Breast epithelium (tissue), 4 donors: ENCODE data around the gene FAM180A. TPM values are rescaled to one million over a fixed set of nuclear protein-coding genes. Genes with fewer than 3 reads are reported as not detected.
A peak's percentile ranks its signal among the peaks of the same experiment; 100 is the strongest.
"Not testable (repeated sequence)": the region's sequence is repeated elsewhere in the genome, so short reads cannot be mapped to it uniquely, and the experiment has no call there.

Experiments used
- DNase-seq, 2 donors: peaks; one replicate each; pipeline ENCODE4 v3.0.0-alpha.2; 2019; ENCODE audit warnings: low spot score in 2 of 2
- H3K27ac ChIP-seq, 2 donors: fragments of 200-600 bp; sonication (generic) in 1 of 2; one replicate each; pipeline ENCODE4 v1.5.1; 2016 to 2019; ENCODE audit warnings: mild to moderate bottlenecking in 1 of 2
- H3K27me3 ChIP-seq, 2 donors: fragments of 200-600 bp; sonication (generic) in 1 of 2; one replicate each; pipeline versions ENCODE4 v1.5.1 to v1.6.0; 2017 to 2019; ENCODE audit warnings: control low read depth in 1 of 2, mild to moderate bottlenecking in 1 of 2
- H3K36me3 ChIP-seq: fragments of 200-600 bp; one replicate; pipeline ENCODE4 v1.5.1; 2019
- H3K4me1 ChIP-seq, 2 donors: fragments of 200-600 bp; sonication (generic); one replicate each; pipeline ENCODE4 v1.5.1; 2016 to 2019; ENCODE audit warnings: control low read depth in 1 of 2
- H3K4me3 ChIP-seq, 3 donors: fragments of 200-600 bp; sonication (generic); 1 replicate in 2 of 3; 2 replicates in 1 of 3; pipeline ENCODE4 v1.5.1; 2016 to 2019; ENCODE audit warnings: mild to moderate bottlenecking in 3 of 3, moderate library complexity in 2 of 3
- H3K9me3 ChIP-seq, 2 donors: fragments of 200-600 bp; sonication (generic) in 1 of 2; one replicate each; pipeline ENCODE4 v1.5.1; 2016 to 2019; ENCODE audit warnings: control low read depth in 1 of 2
- POLR2A ChIP-seq: fragments of 450-650 bp; IDR thresholded peaks from one replicate; pipeline ENCODE4 v1.6.1; 2016; ENCODE audit warnings: antibody characterized with exemption, mild to moderate bottlenecking, moderate library complexity
- POLR2AphosphoS5 ChIP-seq, 3 donors: sonication (generic); formaldehyde crosslinking; IDR thresholded peaks; one replicate each; pipeline ENCODE4 v1.6.1; 2017; ENCODE audit warnings: antibody characterized with exemption in 3 of 3
- intact Hi-C: fragments of 100-400 bp; cut with DNase I; formaldehyde crosslinking; loops from one replicate; pipeline ENCODE4 v1.15.1; 2023; ENCODE audit warnings: low total_unique reads
- total RNA-seq, 3 donors: library from RNA; depleted of rRNA; stranded (reverse); fragments of >200 nt; gene quantifications; one replicate each; pipeline ENCODE4 v1.1.0, GENCODE V29; 2016
- TF ChIP-seq, protein P1 (sequence below), 3 donors: fragments of 450-650 bp; IDR thresholded peaks; one replicate each; pipeline ENCODE4 v1.5.1; 2016 to 2017; ENCODE audit warnings: antibody characterized with exemption in 3 of 3, mild to moderate bottlenecking in 3 of 3, moderate library complexity in 3 of 3

The FAM180A gene
- total RNA-seq, 3 donors from 2014 or later, result 5.2 to 11.9 (median 9.1) TPM

DNA sequence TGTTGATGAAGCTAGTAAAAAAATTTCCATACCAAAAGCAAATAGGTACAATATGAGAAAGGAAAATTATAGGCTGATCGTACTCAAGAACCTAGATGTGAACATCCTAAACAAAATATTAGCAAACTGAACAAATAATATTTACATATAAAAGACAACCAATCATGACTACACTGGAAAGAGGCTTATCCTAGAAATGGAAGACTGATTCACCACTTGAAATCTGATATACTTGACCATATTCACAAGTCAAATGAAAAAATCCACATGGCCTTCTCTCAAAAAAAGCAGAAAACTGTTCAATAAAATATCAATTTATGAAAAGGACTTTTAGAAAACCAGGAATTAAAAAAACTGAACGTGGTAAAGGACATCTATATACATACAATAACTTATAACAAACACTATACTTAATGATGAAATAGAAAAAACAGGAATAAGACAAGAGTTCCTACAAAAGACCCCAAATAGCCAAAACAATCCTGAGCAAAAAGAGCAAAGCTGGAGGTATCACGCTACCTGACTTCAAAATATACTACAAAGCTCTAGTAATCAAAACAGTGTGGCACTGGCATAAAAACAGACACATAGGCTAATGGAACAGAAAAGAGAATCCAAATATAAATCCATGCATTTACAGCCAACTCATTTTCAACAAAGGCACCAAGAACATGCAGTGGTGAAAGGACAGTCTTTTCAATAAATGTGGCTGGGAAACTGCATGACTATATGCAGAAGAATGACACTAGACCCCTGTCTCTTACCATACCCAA is 29.2 kb upstream of the FAM180A start:
- Histone ChIP-seq H3K27me3 (no peaks in the 10 kb centered on the region), H3K27ac (no peak overlapping the region), H3K9me3 (peaks cover 0 to 7% of the 10 kb centered on the region in 2 donors), H3K4me1 (no peaks in the 10 kb centered on the region), H3K36me3 (no peaks in the 10 kb centered on the region), H3K4me3 (no peak overlapping the region)
- no peak for TF ChIP-seq POLR2AphosphoS5 (IDR thresholded peaks at IDR 0.05)
- TF ChIP-seq, protein P1, sequence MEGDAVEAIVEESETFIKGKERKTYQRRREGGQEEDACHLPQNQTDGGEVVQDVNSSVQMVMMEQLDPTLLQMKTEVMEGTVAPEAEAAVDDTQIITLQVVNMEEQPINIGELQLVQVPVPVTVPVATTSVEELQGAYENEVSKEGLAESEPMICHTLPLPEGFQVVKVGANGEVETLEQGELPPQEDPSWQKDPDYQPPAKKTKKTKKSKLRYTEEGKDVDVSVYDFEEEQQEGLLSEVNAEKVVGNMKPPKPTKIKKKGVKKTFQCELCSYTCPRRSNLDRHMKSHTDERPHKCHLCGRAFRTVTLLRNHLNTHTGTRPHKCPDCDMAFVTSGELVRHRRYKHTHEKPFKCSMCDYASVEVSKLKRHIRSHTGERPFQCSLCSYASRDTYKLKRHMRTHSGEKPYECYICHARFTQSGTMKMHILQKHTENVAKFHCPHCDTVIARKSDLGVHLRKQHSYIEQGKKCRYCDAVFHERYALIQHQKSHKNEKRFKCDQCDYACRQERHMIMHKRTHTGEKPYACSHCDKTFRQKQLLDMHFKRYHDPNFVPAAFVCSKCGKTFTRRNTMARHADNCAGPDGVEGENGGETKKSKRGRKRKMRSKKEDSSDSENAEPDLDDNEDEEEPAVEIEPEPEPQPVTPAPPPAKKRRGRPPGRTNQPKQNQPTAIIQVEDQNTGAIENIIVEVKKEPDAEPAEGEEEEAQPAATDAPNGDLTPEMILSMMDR (IDR thresholded peaks at IDR 0.05), result no peak
- no peak for TF ChIP-seq POLR2A
- no peak for DNase-seq
- intact Hi-C loops, result no loop called here

DNA sequence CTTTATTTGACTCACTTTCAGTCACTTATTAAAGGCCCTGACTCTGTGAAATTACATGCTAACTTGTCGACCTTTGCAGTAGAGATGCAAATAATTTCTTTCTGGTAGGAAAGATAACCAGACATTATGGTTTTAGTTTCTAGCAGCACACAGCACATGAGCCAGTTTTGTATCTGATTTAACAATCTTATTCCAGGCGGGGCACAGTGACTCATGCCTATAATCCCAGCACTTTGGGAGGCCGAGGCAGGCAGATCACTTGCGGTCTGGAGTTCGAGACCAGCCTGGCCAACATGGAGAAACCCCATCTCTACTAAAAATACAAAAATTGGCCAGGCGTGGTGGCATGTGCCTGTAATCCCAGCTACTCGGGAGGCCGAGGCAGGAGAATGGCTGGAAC is 27.3 kb upstream of the FAM180A start:
- H3K9me3 ChIP-seq, DNase-seq, H3K27me3 ChIP-seq, H3K36me3 ChIP-seq, intact Hi-C loops, H3K27ac ChIP-seq, H3K4me3 ChIP-seq, H3K4me1 ChIP-seq: not testable (repeated sequence)

DNA sequence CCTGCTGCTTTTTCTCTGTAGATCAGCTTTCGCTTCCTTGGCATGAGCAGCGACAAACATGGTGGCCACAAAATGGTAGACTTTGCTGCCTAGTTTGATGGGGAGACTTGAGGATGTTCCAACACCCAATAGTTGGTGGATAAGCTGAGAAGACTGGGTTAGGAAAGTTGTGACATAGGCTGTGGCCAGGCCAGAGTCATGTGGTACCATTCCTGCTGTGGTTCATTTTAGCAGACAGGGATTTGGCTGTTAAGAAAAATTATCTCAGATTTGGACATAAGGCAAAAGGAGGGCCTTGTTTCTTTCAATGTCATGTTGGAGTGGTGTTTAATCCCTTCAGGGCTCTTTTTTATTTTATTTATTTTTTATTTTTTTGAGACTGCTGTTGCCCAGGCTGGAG is 26.6 kb upstream of the FAM180A start:
- Histone ChIP-seq H3K27ac (no peak overlapping the region), H3K36me3 (no peaks in the 10 kb centered on the region), H3K27me3 (no peaks in the 10 kb centered on the region), H3K9me3 (peaks cover 0 to 7% of the 10 kb centered on the region in 2 donors), H3K4me3 (no peak overlapping the region), H3K4me1 (no peaks in the 10 kb centered on the region)
- DNase-seq, result no peak
- TF ChIP-seq, protein P1 (IDR thresholded peaks at IDR 0.05), result no peak
- TF ChIP-seq POLR2AphosphoS5 (IDR thresholded peaks at IDR 0.05) (no peak), POLR2A (no peak)
- intact Hi-C loops, result no loop called here

DNA sequence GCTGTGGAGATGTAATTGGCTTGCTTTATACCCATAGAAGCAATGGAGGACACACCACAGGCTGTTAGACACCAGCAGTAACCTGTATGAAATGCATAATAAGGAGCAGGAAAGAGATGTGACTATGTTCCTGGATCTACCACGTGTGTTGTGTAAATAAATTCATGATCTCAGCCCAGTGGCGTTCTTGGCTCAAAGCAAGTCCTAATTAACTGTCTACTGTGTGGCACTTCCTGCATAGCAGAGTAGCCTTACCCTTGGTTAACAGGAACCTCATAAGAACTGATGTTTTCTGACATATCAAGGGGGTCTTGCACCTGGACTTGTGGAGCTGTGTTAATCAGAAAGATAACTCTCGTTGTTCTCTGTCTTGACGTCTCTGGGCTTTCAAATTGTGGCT is 25.7 kb upstream of the FAM180A start:
- no peaks in the 10 kb centered on the region for H3K36me3 ChIP-seq
- H3K27me3 ChIP-seq, result no peaks in the 10 kb centered on the region
- H3K4me3 ChIP-seq, result no peak overlapping the region
- peaks cover 0 to 7% of the 10 kb centered on the region in 2 donors for H3K9me3 ChIP-seq
- H3K4me1 ChIP-seq, result no peaks in the 10 kb centered on the region
- intact Hi-C loops, result loop anchor here (5.0 kb wide), 1 partner anchor 872 kb away; no protein-coding TSS in a partner anchor
- TF ChIP-seq POLR2A (no peak), POLR2AphosphoS5 (IDR thresholded peaks at IDR 0.05) (peak in 1 of 3 donors; percentile 28)
- TF ChIP-seq, protein P1 (IDR thresholded peaks at IDR 0.05), result no peak
- DNase-seq, result peak in 1 of 2 donors; percentile 45
- peak overlapping the region in 1 of 2 donors; percentile 70 for H3K27ac ChIP-seq

DNA sequence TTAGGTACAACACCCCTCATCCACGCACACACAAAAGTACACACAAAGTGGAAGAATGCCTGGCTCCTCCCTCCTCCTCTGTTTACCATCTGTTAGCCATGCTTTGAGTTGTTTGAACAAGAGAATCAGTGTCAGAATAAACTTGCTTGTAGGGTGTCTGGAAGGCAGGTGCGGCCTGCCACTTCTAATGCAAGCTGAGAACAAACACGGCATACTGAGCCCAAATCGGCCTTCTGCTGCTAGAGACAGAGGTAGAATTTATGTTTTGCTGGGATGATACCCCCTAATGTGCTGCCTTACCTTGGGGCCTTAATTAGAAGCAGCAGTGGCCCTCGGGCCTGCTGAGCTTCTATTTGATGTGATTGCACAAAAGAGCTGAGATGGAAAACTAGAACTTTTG is 24.9 kb upstream of the FAM180A start:
- intact Hi-C loops, result loop anchor here (5.0 kb wide), 1 partner anchor 871 kb away; no protein-coding TSS in a partner anchor
- DNase-seq, result no peak

More for the DNA sequence above, 24.9 kb upstream of the FAM180A start:
- Histone ChIP-seq H3K36me3 (no peaks in the 10 kb centered on the region), H3K9me3 (peaks cover 0 to 7% of the 10 kb centered on the region in 2 donors), H3K27ac (peak overlapping the region in 1 of 2 donors; percentile 70), H3K4me1 (no peaks in the 10 kb centered on the region), H3K27me3 (no peaks in the 10 kb centered on the region), H3K4me3 (no peak overlapping the region)
- TF ChIP-seq, protein P1 (IDR thresholded peaks at IDR 0.05), result no peak
- TF ChIP-seq POLR2A (no peak), POLR2AphosphoS5 (IDR thresholded peaks at IDR 0.05) (no peak)
